Panc1 (cell line): ENCODE measurements around the gene SPP1. TPM values are rescaled to one million over a fixed set of nuclear protein-coding genes. Genes with fewer than 3 reads are reported as not detected.
"Not testable (repeated sequence)": the region's sequence is repeated elsewhere in the genome, so short reads cannot be mapped to it uniquely, and the experiment has no call there.

ENCODE experiments used
- ATAC-seq: fragments of 200-7000 bp; cut with Tn5 transposase; 2 replicates; pipeline ENCODE4 v1.9.1; 2020; ENCODE audit warnings: mild to moderate bottlenecking, moderate library complexity
- BruUV-seq: library from RNA; stranded (reverse); fragments of 400-500 nt; replicated peaks from 2 replicates; lab custom pipeline; 2021; lab: Mats Ljungman, UMichigan
- CTCF ChIA-PET: fragments of 300-600 bp; sonication (Branson Sonifier 250); formaldehyde crosslinking; loops from one replicate; lab custom pipeline; 2022; ENCODE audit warnings: antibody characterized with exemption; lab: Charles Lee
- POLR2A ChIA-PET: fragments of 300-600 bp; sonication (Branson Sonifier 250); formaldehyde crosslinking; loops from one replicate; lab custom pipeline; 2022; ENCODE audit warnings: antibody characterized with exemption; lab: Charles Lee
- DNase-seq: peaks from one replicate; pipeline ENCODE4 v3.0.0-alpha.2; 2010; ENCODE audit warnings: low read depth, low spot score
- H3K27ac ChIP-seq: 2 replicates; pipeline ENCODE4 v1.5.1; 2011; ENCODE audit warnings: mild to moderate bottlenecking, low read length, inconsistent platforms
- H3K27me3 ChIP-seq: fragments of 200-500 bp; sonication (Bioruptor generic); 2 replicates; pipeline ENCODE4 v1.6.0; 2014; ENCODE audit warnings: low read length, inconsistent platforms; ENCODE audit not compliant: control insufficient read depth, insufficient read depth
- H3K36me3 ChIP-seq: fragments of 200-500 bp; sonication (Bioruptor generic); 2 replicates; pipeline ENCODE4 v1.5.1; 2014; ENCODE audit warnings: inconsistent platforms, mild to moderate bottlenecking, low read length, moderate library complexity; ENCODE audit not compliant: control insufficient read depth, insufficient read depth
- H3K4me1 ChIP-seq: 2 replicates; pipeline ENCODE4 v1.5.1; 2011; ENCODE audit warnings: inconsistent platforms, mild to moderate bottlenecking, low read length, moderate library complexity; ENCODE audit not compliant: control insufficient read depth, insufficient read depth
- H3K4me3 ChIP-seq, 2 experiments: 2 replicates each; pipeline ENCODE4 v1.5.1; 2011 to 2012; ENCODE audit warnings: low read depth in 2 of 2, low read length in 2 of 2, mild to moderate bottlenecking in 2 of 2, inconsistent platforms in 1 of 2, moderate library complexity in 1 of 2
- H3K9me3 ChIP-seq: fragments of 200-500 bp; sonication (Bioruptor generic); 2 replicates; pipeline ENCODE4 v1.5.1; 2014; ENCODE audit warnings: low read depth, mild to moderate bottlenecking, inconsistent platforms, low read length, moderate library complexity; ENCODE audit not compliant: control insufficient read depth, insufficient read depth
- POLR2AphosphoS5 ChIP-seq: IDR thresholded peaks from 2 replicates; pipeline ENCODE4 v1.6.1; 2012; ENCODE audit warnings: mild to moderate bottlenecking, low read depth, low read length, moderate library complexity
- REST ChIP-seq, 2 experiments: IDR thresholded peaks; 2 replicates each; pipeline ENCODE4 v1.6.1; 2011 to 2012; ENCODE audit warnings: low read depth in 2 of 2, control low read depth in 1 of 2, low read length in 1 of 2, mild to moderate bottlenecking in 1 of 2, moderate library complexity in 1 of 2; ENCODE audit not compliant: insufficient read depth in 1 of 2
- SIN3A ChIP-seq: IDR thresholded peaks from 2 replicates; pipeline ENCODE4 v1.6.1; 2012; ENCODE audit warnings: low read depth, mild to moderate bottlenecking, low read length, moderate library complexity, borderline replicate concordance; ENCODE audit not compliant: insufficient read depth
- TCF7L2 ChIP-seq: IDR thresholded peaks from 2 replicates; pipeline ENCODE4 v1.6.1; 2011; ENCODE audit warnings: mild to moderate bottlenecking, low read depth, low read length, inconsistent platforms
- in situ Hi-C: cut with HindIII; loops from 2 replicates; pipeline ENCODE4 v1.10.0; 2016; ENCODE audit warnings: low sequenced_read_pairs, low pct_unique_long_range_greater_than_20kb
- intact Hi-C: fragments of 100-400 bp; cut with micrococcal nuclease; formaldehyde crosslinking; loops from one replicate; pipeline ENCODE4 v1.10.0; 2022; ENCODE audit not compliant: unreplicated experiment
- total RNA-seq: library from RNA; stranded (reverse); gene quantifications from one replicate; pipeline ENCODE4 v1.2.1, GENCODE V29; 2021; ENCODE audit not compliant: unreplicated experiment
- TF ChIP-seq, protein P1 (sequence below): fragments of 450-650 bp; IDR thresholded peaks from 2 replicates; pipeline ENCODE4 v1.5.1; 2017; ENCODE audit warnings: mild to moderate bottlenecking

Gene SPP1
- total RNA-seq, 1 experiment from 2014 or later = 1.6 TPM

DNA sequence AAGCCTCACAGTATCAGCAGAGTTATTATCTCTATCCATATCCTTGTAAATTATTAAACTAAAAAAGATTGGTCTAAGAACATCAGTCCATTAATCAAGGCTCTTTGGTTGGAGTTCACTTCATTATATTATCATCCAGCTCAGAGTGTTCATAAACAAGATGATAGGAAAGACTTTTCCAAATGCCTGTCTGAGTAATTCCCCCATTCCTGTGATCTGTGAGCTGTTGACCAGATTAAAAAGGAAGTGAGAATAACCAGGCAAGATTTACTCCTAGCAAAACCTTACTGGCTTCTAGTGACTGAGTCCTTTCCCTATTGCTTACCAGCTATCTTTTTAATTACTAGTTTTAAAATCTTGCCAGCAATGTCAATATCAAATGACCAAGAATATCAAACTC is 46.8 kb downstream of the SPP1 start:
- in situ Hi-C loops (no loop called here), intact Hi-C loops (no loop called here)
- Histone ChIP-seq H3K27me3 (no peaks in the 10 kb centered on the region), H3K27ac (no peak overlapping the region), H3K36me3 (no peaks in the 10 kb centered on the region; the same call in 1 of the 2 replicates), H3K9me3 (no peaks in the 10 kb centered on the region), H3K4me1 (peaks cover 6% of the 10 kb centered on the region), H3K4me3 (no peak overlapping the region)
- TF ChIP-seq TCF7L2 (no peak), POLR2AphosphoS5 (no peak), REST (IDR thresholded peaks at IDR 0.05; ENCODE audit: insufficient read depth in 1 of 2, low read depth in 2 of 2, low read length in 1 of 2) (no peak), SIN3A (no peak)
- TF ChIP-seq, protein P1, sequence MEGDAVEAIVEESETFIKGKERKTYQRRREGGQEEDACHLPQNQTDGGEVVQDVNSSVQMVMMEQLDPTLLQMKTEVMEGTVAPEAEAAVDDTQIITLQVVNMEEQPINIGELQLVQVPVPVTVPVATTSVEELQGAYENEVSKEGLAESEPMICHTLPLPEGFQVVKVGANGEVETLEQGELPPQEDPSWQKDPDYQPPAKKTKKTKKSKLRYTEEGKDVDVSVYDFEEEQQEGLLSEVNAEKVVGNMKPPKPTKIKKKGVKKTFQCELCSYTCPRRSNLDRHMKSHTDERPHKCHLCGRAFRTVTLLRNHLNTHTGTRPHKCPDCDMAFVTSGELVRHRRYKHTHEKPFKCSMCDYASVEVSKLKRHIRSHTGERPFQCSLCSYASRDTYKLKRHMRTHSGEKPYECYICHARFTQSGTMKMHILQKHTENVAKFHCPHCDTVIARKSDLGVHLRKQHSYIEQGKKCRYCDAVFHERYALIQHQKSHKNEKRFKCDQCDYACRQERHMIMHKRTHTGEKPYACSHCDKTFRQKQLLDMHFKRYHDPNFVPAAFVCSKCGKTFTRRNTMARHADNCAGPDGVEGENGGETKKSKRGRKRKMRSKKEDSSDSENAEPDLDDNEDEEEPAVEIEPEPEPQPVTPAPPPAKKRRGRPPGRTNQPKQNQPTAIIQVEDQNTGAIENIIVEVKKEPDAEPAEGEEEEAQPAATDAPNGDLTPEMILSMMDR = no peak
- ChIA-PET POLR2A (no interaction called here), CTCF (no interaction called here)
- DNase-seq = no peak
- ATAC-seq = no peak
- no TSS peak for BruUV-seq

GRCh38 chr4:88025868-88026661 is 50.6 kb downstream of the SPP1 start:
- CTCF ChIA-PET, ATAC-seq, DNase-seq: not testable (repeated sequence)

More at GRCh38 chr4:88025868-88026661, 50.6 kb downstream of the SPP1 start:
- H3K36me3 ChIP-seq, H3K9me3 ChIP-seq, POLR2A ChIA-PET, intact Hi-C loops, H3K27ac ChIP-seq, in situ Hi-C loops, H3K4me3 ChIP-seq, BruUV-seq, H3K27me3 ChIP-seq, H3K4me1 ChIP-seq: not testable (repeated sequence)
